NCI-H1417 (cell line): Measurements from ENCODE around the gene AQP2.

Experiments
- DNase-seq, 3 experiments: peaks; one replicate each; lab custom pipeline; 2025; lab: John Stamatoyannopoulos, UW

The AQP2 gene

DNA sequence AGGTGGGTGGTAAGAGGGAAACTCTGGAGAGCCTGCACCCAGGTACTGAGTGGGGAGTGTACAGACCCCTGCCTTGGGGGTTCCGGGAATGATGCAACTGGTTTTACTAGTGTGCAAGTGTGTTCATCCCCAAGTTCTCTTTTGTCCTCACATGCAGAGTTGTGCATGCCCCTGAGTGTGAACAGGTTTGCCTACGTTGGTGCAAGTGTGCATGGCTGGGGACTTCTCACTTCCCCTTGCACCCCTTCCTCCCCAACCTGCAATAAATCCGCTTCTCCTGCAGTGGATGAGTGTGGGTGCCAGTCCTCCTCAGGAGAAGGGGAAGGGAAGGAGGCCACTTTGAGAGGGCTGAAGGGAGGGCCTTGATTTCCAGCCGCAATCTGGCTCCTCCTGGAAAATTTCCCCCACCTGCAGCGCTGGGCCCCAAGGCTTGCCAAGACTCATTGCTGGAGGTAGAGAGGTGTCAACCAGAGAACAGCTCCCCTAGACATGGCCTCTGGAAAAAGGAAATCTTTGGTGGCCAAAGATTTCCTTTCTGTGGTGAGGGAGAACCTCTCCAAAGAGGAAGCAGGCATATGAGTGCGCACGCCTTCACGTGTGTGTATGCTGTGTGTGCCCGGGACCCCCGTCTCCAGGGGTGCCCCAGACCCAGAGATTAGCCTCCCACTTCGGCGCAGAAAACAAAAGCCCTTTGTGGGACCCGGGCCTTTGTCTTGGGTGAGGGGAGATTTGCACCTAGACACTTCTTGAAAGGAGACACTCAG is 5.5 kb downstream of the AQP2 start:
- DNase-seq: no peak

DNA sequence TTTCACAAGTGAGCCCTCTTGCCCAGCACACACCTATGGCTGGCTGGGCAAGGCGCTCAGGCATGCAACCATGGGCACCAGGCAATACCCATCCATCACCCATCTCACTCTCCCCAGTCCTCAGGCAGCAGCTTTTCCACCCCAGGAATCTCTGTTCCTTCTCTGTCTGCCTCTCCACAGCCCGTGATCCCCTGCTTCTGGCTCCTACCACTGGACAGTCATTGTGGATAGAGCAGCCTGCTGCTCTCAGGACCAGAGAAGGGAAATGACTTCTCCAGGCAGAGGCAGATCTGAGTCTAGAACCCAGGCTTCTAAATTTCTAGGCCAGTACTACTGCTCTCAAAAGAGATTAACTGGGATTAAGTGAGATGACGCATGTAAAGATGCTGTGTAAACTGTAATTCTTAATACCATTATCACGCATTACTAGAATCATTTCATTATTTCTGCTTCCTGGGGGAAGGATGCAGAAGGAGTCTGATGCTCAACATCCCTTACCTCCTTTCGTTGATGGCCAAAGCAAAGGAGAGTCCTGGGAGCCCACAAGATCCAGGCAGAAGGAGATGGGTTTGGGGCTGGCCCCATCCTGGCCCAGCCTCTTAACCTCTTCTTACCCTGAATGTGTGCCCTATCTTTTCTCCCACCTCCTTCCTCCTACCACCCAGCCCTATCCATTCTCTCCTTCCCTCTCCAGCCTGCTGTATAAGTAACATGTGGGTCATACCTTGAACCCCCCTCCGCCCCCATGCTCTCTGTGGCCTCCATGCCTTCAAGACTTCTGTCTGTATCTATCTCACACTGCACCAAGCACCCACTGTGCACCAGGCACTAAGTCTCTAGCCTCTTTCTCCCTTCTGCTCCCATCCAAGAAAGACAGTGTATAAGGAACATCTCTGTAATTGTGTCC is 6.4 kb downstream of the AQP2 start:
- no peak for DNase-seq

DNA sequence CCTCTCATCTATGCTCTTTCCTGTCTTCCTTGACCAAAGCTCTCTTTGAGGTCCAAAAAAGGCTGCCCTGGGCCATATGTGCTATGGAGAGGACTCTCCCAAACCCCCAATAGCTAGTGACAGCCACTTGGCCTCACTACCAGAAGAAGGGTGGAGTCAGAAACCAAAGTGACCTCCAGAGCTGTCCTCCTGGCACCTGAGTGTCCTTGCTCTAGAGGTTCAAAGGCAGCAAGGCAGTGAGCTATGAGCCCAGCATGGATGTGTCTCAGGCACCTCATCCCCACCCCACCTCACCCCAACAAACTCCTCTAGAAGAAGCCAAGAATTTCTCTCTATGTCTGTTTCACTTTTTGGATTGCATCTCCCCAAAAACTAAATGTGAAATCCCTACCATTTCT is 7.0 kb downstream of the AQP2 start:
- DNase-seq: no peak

DNA sequence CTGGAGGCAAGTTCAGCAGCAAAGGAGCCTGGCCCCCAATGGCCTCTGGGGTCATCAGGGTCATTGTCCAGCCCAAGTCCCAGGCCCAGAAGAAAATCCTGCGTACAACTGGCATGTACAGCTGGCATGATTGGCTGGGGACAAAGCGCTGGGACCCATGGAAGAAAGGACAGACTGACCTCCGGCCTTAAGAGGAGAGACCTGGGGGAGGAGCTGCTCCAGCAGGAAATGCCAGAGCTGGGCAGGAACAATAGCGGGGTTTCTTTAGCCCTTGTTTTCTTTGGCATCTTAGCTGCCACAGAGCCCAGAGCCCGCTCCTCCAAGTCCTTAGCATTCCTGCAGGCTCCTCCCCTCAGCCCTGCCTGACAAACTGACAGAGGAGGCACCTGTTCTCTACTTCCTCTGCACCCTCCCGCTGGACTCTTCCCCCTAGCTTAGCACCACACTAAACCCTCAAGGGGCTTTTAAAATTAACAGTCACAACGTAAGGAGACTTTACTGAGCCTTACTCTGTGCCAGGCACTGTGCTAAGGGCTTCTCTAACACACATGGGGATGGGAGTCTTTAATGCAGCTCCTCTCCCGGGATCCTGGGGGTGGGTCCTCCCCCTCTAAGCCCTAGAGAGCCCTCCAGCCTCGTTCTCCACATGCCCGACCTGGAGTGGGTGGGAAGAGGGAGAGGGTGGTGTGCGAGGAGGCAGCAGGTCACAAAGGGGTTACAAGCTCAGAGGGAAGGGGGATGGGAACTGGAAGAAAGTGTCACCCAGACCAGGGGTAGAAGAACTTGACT is 9.3 kb downstream of the AQP2 start:
- DNase-seq: no peak

DNA sequence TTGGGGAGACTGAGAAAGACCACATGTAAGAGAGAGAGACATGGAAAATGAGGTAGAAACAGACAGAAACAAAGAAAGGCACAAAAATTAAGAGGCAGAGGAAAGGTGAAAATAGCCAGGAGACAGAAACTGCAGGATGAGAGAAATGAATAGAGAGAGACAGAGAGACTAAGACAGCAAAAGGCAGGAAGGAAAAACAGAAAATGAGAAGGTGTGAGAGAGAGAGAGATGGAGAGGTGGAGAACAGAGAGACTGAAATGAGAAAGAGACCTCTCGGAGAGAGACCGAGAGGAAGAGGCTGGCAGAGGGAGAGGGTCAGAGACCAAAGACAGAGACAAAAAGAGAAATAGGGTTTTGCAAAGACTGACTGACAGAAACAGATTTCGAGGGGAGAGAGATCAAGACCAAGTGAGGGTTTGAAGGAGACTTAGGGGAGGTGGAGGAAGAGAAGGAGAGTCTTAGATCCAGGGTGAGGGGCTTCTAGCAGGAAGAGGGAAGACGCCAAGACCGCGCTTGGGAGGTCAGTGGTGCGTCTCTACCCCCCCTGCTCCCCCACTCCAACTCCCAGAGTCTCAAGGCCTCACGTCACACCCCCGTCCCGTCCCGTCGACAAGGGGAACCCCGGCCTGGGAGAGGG is 10.1 kb downstream of the AQP2 start:
- no peak for DNase-seq

DNA sequence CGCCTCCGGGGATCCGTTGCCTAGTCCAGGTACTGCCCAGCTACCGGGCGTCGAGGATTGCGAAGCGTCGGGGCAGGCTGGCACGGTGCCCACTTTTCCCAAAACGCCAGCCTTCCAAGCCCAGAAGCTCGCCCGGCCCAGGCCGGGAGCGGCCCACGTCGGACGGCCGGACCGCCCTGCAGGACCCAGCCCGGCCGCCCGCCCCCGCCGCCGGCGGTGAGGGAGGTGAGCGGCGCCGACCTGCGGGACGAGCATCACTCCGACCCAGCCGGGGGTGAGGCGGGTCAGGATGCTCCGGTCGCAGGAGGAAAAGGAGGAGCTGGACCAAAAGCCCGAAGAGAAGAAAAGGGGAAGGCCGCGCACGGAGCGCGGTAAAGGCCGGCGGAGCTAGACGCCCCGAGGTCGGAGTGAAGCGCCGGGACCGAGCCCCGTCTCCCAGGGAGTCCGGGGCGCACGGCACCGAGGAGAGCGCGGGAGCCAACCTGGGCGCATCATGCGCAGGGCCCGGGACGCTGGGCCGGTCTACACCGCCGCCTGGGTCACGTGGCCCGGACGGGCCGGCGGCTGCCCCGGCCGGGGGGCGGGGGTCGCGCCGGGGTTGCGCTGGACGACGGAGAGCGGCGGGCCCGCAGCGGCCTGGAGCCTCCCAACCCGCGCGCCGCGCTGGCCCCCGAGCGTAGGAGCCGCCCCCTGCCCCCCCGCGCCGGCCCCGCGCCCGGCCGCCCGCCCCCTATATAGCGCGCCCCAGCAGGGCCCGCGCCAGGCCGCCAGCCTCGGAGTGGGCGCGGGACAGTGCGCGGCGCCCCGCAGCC is 10.8 kb downstream of the AQP2 start, which contains the start of gene AQP5:
TSS of gene AQP5 (plus strand) at position 762 of the 812 bp plus-strand sequence. CDS start 146 bp downstream, outside the sequence.
- DNase-seq: peak in 2 of 3 experiments; percentile 30 to 55

DNA sequence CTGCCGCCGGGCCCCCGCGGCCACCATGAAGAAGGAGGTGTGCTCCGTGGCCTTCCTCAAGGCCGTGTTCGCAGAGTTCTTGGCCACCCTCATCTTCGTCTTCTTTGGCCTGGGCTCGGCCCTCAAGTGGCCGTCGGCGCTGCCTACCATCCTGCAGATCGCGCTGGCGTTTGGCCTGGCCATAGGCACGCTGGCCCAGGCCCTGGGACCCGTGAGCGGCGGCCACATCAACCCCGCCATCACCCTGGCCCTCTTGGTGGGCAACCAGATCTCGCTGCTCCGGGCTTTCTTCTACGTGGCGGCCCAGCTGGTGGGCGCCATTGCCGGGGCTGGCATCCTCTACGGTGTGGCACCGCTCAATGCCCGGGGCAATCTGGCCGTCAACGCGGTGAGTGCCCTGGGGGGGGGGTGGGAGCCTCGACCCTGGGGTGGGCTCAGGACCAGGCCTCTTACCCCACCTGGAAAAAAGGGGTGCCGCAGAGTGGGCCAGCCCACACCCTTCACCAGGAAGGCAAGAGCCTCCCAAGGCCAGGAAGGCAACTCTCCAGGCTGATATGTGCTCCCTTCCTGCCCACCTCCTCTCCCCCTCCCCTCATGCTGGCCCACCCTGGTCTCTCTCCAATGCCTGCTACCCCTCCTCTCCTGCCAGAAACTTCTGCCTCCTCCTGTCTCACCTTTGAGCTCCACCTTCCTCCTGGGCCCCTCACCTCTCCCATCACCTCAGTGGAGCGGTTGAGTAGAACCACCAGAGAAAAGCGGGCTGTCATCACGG is 11.6 kb downstream of the AQP2 start:
- no peak for DNase-seq

DNA sequence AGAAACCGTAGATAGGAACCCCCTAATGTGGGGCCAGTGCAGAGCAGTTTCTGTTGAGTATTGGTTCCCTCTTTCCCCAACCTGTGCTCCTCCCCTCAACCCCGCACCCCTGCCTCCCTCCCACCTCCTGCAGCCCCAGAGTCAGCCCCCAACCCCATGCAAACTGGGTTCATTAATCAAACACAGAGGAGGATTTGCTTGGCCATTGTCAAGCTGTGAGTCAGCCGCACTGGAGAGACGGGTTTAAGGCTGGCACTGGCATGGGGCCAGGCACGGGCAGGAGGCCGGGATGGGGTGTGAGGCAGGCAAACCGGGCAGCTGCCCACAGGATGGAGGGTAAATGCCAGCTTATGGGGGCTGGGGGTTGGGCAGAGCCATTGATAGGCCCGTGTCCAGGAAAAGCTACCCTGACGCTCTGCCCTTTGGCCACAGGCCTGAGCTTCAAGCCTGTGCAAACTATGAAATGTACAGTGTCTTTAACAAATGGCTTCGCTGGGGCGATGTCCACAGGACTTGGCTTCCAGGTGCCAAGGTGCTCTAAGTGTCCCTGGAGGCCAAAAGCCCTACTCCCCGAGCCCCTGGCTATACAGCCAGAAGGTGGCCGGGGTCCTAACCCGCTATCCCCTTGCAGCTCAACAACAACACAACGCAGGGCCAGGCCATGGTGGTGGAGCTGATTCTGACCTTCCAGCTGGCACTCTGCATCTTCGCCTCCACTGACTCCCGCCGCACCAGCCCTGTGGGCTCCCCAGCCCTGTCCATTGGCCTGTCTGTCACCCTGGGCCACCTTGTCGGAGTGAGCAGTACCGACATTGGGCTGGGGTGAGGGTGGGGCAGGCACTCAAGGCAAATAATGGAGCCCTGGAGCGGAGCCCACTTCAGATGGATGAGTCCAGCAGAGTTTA is 12.6 kb downstream of the AQP2 start:
- peak in 2 of 3 experiments; percentile 33 to 45 for DNase-seq

DNA sequence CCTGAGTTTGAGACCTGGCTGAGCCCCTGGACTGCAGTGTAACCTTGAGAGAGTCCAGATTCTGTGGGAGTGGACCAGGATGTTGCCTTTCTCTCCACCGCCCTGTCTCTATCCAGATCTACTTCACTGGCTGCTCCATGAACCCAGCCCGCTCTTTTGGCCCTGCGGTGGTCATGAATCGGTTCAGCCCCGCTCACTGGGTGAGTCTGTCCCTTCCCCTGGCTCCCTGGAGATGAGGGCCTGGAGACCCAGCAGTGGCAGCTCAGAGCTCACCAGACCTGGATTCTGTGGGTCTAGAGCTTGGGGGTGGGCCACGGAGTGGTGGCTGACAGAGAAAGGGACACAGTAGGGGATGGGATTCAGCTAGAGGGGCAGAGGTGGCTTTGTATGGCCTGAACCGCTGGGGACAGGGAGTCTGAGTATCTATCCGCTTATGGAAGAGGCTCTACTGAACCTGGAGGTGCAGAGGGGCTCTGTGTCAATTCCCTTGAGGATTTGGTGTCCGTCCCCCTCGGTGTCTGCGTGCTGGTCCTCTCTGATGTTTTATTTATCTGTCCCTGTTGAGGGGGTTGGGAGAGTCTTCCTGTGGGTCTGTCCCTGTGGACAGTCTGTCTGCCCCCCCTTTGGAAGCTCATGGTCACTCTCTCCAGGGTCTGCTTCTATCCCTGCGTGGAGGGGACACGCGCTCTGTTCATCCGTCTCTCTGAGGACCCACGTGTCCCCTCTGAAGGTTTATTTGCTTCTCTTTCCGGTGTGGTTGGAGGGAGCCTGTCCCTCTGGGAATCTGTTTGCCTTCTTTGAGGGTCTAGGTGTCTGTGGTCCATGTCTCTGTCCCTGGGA is 13.7 kb downstream of the AQP2 start:
- no peak for DNase-seq

DNA sequence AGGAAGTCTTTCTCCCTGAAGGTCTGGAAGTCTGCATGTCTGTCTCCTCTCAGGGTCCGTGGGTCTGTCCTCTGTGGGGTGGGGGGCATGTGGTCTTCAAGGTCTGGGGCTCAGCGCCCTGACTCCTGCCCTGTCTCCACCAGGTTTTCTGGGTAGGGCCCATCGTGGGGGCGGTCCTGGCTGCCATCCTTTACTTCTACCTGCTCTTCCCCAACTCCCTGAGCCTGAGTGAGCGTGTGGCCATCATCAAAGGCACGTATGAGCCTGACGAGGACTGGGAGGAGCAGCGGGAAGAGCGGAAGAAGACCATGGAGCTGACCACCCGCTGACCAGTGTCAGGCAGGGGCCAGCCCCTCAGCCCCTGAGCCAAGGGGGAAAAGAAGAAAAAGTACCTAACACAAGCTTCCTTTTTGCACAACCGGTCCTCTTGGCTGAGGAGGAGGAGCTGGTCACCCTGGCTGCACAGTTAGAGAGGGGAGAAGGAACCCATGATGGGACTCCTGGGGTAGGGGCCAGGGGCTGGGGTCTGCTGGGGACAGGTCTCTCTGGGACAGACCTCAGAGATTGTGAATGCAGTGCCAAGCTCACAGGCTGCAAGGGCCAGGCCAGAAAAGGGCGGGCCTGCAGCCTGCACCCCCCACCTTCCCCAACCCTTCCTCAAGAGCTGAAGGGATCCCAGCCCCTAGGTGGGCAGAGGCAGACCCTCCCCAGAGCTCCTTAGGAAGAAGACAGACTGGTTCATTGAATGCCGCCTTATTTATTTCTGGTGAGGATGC is 14.5 kb downstream of the AQP2 start:
- no peak for DNase-seq

DNA sequence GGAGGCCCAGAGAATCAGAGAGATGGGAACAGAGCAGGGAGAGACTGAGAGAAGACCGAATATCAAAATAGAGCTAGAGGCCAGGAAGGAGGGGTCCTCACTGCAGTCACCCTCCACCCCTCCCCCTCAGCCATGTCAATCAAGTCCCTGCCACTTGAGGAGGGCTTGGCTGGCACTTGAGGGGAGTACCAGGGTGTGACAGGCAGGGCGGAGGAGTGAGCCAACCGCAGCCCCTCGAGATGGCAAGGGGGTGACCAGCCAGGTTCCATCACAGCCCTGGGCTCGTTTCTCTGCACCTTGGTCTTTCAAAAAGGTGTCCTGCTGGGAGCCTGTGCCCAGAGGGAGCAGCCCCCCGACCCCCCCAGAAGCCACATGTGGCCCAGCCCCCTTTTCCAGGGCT is 15.3 kb downstream of the AQP2 start:
- peak in 1 of 3 experiments; percentile 26 for DNase-seq

DNA sequence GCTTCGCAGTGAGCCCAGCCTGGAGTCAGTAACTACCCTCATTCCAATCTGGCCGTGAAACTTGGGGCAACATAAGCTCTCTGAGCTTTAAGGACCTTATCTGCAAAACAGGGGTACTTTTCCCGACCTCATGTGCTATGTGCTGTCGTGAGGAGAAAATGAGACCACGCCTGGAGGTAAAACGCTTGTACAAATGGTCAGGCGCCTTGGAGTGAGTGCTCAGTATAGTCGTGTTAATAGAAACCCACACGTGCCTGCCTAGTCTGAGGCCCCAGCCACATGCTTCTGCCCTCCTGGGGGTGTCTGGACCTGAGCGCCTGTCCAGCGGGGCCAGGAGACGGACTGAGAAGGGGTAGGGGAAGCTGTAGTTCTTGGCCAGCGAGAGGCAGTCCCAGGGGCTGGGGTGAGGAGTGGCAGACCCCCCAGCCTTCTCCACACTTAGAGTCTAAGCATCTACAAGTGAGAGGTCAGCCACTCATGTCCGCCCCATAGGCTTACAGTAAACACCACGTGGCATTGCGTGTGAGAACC is 16.0 kb downstream of the AQP2 start:
- no peak for DNase-seq

DNA sequence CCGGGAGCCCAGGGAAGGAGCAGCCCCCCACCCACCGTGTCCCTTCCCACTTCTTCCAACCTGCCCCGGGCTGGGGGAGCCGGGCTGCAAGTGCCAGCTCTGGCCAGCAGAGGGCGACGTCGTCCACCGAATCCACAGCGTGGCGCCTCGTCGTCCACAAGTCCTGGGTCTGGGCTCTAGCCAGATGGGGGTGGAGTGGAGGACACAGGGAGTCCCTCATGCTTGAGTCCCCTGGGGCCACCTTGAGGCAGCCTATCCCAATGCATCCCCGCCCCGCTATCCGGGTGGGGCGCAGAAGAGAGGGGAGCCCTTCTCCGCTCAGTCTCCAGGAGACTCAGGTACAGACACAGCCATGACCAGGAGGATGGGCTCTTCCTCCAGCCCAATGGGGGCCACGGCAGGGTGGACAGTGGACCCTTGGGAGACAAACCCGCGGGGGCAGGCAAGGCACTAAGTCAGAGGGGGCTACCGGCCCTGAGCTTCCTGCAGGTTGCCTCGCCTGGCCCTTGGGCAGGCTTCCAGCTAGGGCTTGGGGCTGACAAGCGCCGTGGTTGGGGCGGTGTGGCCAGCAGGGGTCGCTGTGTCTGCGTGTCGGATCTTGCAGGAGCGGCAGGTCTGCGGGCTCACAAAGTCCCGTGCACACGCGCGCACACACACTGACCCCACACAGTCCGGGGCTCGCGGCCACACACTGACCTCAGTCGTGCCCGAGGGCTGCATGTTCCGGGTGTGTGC is 16.7 kb downstream of the AQP2 start:
- DNase-seq: peak; percentile 82 to 87 (median 86)

DNA sequence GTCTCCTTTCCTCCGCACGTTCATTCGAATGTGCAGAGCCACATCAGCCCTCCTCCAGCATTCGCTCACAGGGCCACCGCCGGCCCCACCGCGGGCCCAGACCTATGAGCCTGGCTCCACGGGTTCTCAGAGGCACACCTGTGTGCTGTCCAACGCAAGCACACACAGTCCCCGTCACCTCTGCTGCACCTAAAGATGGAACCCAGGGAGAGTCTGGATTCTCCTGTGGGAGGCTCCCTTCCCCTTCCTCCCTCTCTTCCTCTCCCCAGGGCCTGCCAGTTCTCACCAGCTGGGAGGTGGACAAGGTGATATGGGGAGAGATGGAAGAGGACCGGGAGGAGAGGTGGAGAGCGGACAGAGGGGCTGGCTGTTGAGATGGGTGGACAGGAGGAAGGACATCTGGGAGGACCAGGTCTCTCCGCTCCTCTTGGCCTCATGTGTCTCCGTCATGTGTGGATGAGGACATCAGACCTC is 17.3 kb downstream of the AQP2 start:
- no peak for DNase-seq

DNA sequence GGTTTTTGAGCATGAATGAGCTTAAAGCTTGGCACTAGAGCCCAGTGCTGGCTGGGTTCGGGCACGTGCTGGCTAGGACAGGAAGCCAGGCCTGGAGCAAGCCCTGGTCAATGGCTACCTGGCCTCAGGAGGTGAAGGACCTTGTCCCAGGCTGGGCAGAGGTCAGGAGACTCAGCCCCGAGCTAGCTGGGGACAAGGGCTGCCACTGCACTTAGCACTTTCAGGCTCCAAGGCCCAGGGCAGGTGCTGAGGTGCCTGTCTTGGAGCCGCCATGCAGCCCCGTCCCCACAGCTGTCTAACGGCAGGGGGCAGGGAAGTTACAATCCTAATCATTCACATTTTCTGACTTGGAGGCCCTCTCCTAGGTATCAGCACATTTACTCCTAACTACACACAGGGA is 17.9 kb downstream of the AQP2 start:
- no peak for DNase-seq

DNA sequence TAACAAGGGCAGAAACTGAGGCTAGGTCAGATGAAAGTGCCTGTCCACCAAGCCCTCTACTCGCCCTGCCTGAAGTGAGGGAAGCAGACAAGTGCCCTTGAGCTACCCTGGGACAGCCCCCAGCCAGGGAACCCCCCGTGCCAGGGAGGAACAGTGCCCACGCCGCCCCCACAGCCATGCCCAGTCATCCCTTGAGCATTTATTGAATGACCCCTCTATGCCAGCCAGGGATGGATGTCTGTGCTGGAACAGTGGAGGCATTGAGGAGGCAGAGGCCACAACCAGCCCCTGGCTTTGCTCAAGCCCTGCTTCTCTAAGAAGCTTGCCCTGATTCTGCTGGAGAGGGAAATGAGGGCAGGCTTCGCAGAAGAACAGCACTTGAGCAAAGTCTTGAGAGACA is 18.5 kb downstream of the AQP2 start:
- DNase-seq: no peak
